ENCODE measurements around the gene NOC4L. TPM values are rescaled to one million over a fixed set of nuclear protein-coding genes. Genes with fewer than 3 reads are reported as not detected.

Gene NOC4L
- total RNA-seq, 3 donors from 2014 or later (not counting 1 experiment from before 2014, with no cell fraction given) = 21.0 to 30.2 (median 21.7) TPM

DNA sequence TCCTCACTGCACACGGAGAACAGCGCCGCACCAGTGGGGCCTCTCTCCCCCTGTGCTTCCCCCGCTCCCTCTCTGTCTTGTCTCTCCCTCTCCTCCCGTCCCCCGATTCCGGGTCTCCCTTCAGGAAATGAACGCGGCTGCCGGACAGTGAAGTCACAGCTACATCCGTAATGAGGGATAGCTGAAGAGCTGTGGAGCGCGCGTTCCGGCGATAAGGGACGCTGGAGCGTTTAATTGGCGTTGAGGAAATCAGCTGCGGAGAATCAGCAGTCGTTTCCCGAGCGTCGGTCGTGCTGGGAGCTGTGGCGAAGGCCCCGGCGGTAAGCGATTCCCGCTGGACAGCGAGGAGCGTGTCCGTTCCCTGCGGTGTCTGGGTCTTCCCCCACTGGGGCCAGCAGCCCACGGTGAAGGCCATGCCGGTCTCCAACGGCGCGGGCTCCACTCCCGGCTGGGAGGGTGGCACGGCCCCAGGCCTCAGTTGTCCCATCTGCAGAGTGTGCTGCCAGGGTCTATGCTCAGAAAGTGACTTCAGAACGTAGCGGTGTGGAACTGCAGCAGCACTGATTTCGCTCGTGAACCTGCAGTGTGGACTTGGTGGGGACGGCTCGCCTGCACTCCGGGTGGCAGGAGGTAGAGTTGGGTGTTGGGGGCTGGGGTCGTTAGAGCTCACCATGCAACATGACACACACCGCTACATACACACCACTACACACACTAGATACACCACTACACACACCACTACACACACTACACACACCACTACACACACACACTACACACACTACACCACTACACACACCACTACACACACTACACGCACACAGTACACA, 10.9 kb downstream of the NOC4L start:
- no peaks in the 10 kb centered on the region for H3K36me3 Mint-ChIP-seq
- no peaks in the 10 kb centered on the region for H3K9me3 Mint-ChIP-seq
- Histone ChIP-seq H3K27ac (ENCODE audit: low read length) (no peak overlapping the region), H3K4me3 (ENCODE audit: low read length) (no peak overlapping the region), H3K27me3 (ENCODE audit: control insufficient read depth, insufficient read depth, low read length) (no peaks in the 10 kb centered on the region), H3K9me3 (ENCODE audit: control insufficient read depth, insufficient read depth, low read length) (no peaks in the 10 kb centered on the region), H3K36me3 (ENCODE audit: control insufficient read depth, insufficient read depth, low read length) (peaks cover 26% of the 10 kb centered on the region), H3K4me1 (ENCODE audit: control insufficient read depth, insufficient read depth, low read length) (peaks cover 10% of the 10 kb centered on the region)
- DNase-seq (peak in 1 of 2 donors; percentile 32), ATAC-seq (peak in 1 of 3 donors; percentile 11)
- intact Hi-C loops (cut with micrococcal nuclease) = loop anchor here (1.0 to 10.0 kb wide), 5 partner anchors 32 to 460 kb away; no protein-coding TSS in a partner anchor
- H3K27me3 Mint-ChIP-seq (ENCODE audit: low read depth in 2 of 2) = no peaks in the 10 kb centered on the region
- TF ChIP-seq, protein P1, sequence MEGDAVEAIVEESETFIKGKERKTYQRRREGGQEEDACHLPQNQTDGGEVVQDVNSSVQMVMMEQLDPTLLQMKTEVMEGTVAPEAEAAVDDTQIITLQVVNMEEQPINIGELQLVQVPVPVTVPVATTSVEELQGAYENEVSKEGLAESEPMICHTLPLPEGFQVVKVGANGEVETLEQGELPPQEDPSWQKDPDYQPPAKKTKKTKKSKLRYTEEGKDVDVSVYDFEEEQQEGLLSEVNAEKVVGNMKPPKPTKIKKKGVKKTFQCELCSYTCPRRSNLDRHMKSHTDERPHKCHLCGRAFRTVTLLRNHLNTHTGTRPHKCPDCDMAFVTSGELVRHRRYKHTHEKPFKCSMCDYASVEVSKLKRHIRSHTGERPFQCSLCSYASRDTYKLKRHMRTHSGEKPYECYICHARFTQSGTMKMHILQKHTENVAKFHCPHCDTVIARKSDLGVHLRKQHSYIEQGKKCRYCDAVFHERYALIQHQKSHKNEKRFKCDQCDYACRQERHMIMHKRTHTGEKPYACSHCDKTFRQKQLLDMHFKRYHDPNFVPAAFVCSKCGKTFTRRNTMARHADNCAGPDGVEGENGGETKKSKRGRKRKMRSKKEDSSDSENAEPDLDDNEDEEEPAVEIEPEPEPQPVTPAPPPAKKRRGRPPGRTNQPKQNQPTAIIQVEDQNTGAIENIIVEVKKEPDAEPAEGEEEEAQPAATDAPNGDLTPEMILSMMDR (IDR thresholded peaks at IDR 0.05) = no peak
- no peak overlapping the region for H3K4me3 Mint-ChIP-seq
- peaks cover 0 to 5% of the 10 kb centered on the region in 2 donors for H3K4me1 Mint-ChIP-seq
- WGBS (ENCODE audit: insufficient coverage) = 97% methylated on average over 50 of the region's 51 CpGs
- no peak overlapping the region for H3K27ac Mint-ChIP-seq

DNA sequence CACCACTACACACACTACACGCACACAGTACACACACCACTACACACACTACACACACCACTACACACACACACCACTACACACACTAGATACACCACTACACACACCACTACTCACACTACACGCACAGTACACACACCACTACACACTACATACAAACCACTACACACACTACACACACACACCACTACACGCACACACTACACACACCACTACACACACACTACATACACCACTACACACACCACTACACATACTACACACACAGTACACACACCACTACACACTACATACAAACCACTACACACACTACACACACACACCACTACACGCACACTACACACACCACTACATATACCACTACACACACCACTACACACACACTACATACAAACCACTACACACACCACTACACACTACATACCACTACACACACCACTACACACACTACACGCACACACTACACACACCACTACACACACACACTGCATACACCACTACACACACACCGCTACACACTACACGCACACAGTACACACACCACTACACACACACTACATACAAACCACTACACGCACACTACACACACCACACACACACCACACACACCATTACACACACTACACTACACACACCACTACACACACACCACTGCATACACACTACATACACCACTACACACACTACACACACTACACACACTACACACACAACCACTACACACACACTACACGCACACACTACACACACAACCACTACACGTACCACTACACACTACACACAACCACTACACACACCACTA, 11.7 kb downstream of the NOC4L start:
- Histone ChIP-seq H3K36me3 (ENCODE audit: control insufficient read depth, insufficient read depth, low read length) (peaks cover 25% of the 10 kb centered on the region), H3K27me3 (ENCODE audit: control insufficient read depth, insufficient read depth, low read length) (no peaks in the 10 kb centered on the region), H3K4me3 (ENCODE audit: low read length) (no peak overlapping the region), H3K4me1 (ENCODE audit: control insufficient read depth, insufficient read depth, low read length) (peaks cover 10% of the 10 kb centered on the region), H3K27ac (ENCODE audit: low read length) (no peak overlapping the region), H3K9me3 (ENCODE audit: control insufficient read depth, insufficient read depth, low read length) (no peaks in the 10 kb centered on the region)
- H3K9me3 Mint-ChIP-seq = no peaks in the 10 kb centered on the region
- WGBS (ENCODE audit: insufficient coverage) = 96% methylated on average over 10 of the region's 10 CpGs
- no peak for ATAC-seq
- H3K36me3 Mint-ChIP-seq = no peaks in the 10 kb centered on the region
- no peaks in the 10 kb centered on the region for H3K27me3 Mint-ChIP-seq (ENCODE audit: low read depth in 2 of 2)
- peaks cover 0 to 5% of the 10 kb centered on the region in 2 donors for H3K4me1 Mint-ChIP-seq
- TF ChIP-seq, protein P1 (IDR thresholded peaks at IDR 0.05) = no peak
- no peak for DNase-seq
- no peak overlapping the region for H3K27ac Mint-ChIP-seq
- H3K4me3 Mint-ChIP-seq = no peak overlapping the region
- intact Hi-C loops (cut with micrococcal nuclease) = loop anchor here (10.0 kb wide), 1 partner anchor 369 kb away; no protein-coding TSS in a partner anchor

DNA sequence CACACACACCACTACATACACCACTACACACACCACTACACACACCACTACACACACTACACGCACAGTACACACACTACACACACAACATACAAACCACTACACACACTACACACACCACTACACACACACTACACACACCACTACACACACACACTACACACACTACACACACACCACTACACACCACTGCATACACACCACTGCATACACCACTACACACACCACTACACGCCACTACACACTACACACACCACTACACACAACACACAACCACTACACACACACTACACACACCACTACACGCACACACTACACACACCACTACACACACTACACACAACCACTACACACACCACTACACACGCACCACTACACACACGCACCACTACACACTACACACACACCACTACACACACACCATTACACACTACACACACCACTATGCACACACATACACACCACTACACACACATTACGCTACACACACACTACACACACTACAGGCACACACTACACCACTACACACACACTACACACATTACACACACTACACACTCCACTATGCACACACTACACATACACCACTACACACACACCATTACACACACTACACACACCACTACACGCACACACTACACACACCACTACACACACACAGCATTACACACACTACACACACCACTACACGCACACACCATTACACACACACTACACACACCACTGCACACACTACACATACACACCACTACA, 12.5 kb downstream of the NOC4L start:
- intact Hi-C loops (cut with micrococcal nuclease) = loop anchor here (10.0 kb wide), 1 partner anchor 368 kb away; no protein-coding TSS in a partner anchor
- Histone ChIP-seq H3K27ac (ENCODE audit: low read length) (no peak overlapping the region), H3K9me3 (ENCODE audit: control insufficient read depth, insufficient read depth, low read length) (no peaks in the 10 kb centered on the region), H3K4me1 (ENCODE audit: control insufficient read depth, insufficient read depth, low read length) (peaks cover 10% of the 10 kb centered on the region), H3K27me3 (ENCODE audit: control insufficient read depth, insufficient read depth, low read length) (no peaks in the 10 kb centered on the region), H3K36me3 (ENCODE audit: control insufficient read depth, insufficient read depth, low read length) (peaks cover 19% of the 10 kb centered on the region), H3K4me3 (ENCODE audit: low read length) (no peak overlapping the region)
- H3K27me3 Mint-ChIP-seq (ENCODE audit: low read depth in 2 of 2) = no peaks in the 10 kb centered on the region
- no peaks in the 10 kb centered on the region for H3K36me3 Mint-ChIP-seq
- H3K9me3 Mint-ChIP-seq = no peaks in the 10 kb centered on the region
- WGBS (ENCODE audit: insufficient coverage) = 93% methylated on average over 8 of the region's 8 CpGs
- no peak overlapping the region for H3K4me3 Mint-ChIP-seq
- ATAC-seq (no peak), DNase-seq (no peak)
- TF ChIP-seq, protein P1 (IDR thresholded peaks at IDR 0.05) = no peak
- no peak overlapping the region for H3K27ac Mint-ChIP-seq
- H3K4me1 Mint-ChIP-seq = peaks cover 0 to 5% of the 10 kb centered on the region in 2 donors
